RCC 7860 (cell line): ENCODE results near the gene ELOVL7.
"Not testable (repeated sequence)": the region's sequence is repeated elsewhere in the genome, so short reads cannot be mapped to it uniquely, and the experiment has no call there.

Experiments used
- DNase-seq: peaks from one replicate; pipeline ENCODE4 v3.0.0-alpha.2; 2015; ENCODE audit warnings: low spot score
- FAIRE-seq: peaks from 2 replicates; lab custom pipeline; 2012; peaks lifted over from hg19 to GRCh38; lab: Jason Lieb, UNC

Gene ELOVL7

GRCh38 chr5:60719329-60719728 is 124.7 kb downstream of the ELOVL7 start:
- FAIRE-seq (no peak), DNase-seq (no peak)

GRCh38 chr5:60718166-60718892 is 125.7 kb downstream of the ELOVL7 start:
- DNase-seq (no peak), FAIRE-seq (no peak)

GRCh38 chr5:60715201-60715928 is 128.7 kb downstream of the ELOVL7 start:
- not testable (repeated sequence) for DNase-seq, FAIRE-seq

GRCh38 chr5:60712950-60713349 is 131.1 kb downstream of the ELOVL7 start:
- DNase-seq (no peak), FAIRE-seq (no peak)

GRCh38 chr5:60711892-60712291 is 132.2 kb downstream of the ELOVL7 start:
- FAIRE-seq, DNase-seq: not testable (repeated sequence)

- FAIRE-seq (no peak), DNase-seq (no peak)
Measured at GRCh38 chr5:60710362-60710761, 133.7 kb downstream of the ELOVL7 start.

GRCh38 chr5:60705144-60705543 is 138.9 kb downstream of the ELOVL7 start:
- DNase-seq (no peak), FAIRE-seq (no peak)

GRCh38 chr5:60703944-60704343 is 140.1 kb downstream of the ELOVL7 start:
- FAIRE-seq (no peak), DNase-seq (no peak)
